GM12801 (cell line): ENCODE measurements around the gene CORO2A.

Experiments
- TF ChIP-seq, protein P1 (sequence below): IDR thresholded peaks from one replicate; pipeline ENCODE4 v1.5.1; 2011; ENCODE audit warnings: control low read depth; ENCODE audit not compliant: insufficient read length; ENCODE audit errors: extremely low read depth

Gene CORO2A

DNA sequence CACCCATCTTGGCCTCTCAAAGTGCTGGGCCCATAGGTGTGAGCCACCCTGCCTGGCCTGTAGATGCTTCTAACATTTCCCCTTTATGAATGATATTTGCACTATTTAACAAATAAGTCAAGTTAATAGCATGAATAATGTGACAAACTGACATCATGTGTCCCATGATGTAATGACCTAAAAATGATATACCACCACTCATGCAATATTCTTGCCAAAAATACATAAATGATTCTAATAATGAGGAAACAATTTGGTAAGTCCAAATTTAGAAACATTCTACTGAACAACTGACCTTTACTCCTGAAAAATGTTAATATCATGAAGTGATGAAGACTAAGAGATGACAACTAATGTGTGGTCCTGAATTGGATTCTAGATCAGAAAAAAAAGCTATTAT lies 39.9 kb downstream of the CORO2A start:
- TF ChIP-seq, protein P1, sequence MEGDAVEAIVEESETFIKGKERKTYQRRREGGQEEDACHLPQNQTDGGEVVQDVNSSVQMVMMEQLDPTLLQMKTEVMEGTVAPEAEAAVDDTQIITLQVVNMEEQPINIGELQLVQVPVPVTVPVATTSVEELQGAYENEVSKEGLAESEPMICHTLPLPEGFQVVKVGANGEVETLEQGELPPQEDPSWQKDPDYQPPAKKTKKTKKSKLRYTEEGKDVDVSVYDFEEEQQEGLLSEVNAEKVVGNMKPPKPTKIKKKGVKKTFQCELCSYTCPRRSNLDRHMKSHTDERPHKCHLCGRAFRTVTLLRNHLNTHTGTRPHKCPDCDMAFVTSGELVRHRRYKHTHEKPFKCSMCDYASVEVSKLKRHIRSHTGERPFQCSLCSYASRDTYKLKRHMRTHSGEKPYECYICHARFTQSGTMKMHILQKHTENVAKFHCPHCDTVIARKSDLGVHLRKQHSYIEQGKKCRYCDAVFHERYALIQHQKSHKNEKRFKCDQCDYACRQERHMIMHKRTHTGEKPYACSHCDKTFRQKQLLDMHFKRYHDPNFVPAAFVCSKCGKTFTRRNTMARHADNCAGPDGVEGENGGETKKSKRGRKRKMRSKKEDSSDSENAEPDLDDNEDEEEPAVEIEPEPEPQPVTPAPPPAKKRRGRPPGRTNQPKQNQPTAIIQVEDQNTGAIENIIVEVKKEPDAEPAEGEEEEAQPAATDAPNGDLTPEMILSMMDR: no peak

GRCh38 chr9:98150721-98151120 lies 41.7 kb downstream of the CORO2A start:
- TF ChIP-seq, protein P1: no peak

GRCh38 chr9:98150164-98150563 lies 42.3 kb downstream of the CORO2A start:
- TF ChIP-seq, protein P1: no peak

GRCh38 chr9:98149422-98149821 lies 43.0 kb downstream of the CORO2A start:
- TF ChIP-seq, protein P1: no peak

- TF ChIP-seq, protein P1: no peak
Observed at GRCh38 chr9:98148486-98148885, 44.0 kb downstream of the CORO2A start.

- TF ChIP-seq, protein P1: no peak
Observed at GRCh38 chr9:98147582-98147981, 44.9 kb downstream of the CORO2A start.

- TF ChIP-seq, protein P1: no peak
Observed at GRCh38 chr9:98146101-98146991, 46.1 kb downstream of the CORO2A start.
